Medulla oblongata (tissue), 1 donor: ENCODE data around the gene PALD1.
"Not testable (repeated sequence)": the region's sequence is repeated elsewhere in the genome, so short reads cannot be mapped to it uniquely, and the experiment has no call there.

Experiments used
- DNase-seq: peaks from one replicate; pipeline ENCODE4 v3.0.0-alpha.2; 2015; ENCODE audit errors: extremely low spot score

PALD1 gene

DNA sequence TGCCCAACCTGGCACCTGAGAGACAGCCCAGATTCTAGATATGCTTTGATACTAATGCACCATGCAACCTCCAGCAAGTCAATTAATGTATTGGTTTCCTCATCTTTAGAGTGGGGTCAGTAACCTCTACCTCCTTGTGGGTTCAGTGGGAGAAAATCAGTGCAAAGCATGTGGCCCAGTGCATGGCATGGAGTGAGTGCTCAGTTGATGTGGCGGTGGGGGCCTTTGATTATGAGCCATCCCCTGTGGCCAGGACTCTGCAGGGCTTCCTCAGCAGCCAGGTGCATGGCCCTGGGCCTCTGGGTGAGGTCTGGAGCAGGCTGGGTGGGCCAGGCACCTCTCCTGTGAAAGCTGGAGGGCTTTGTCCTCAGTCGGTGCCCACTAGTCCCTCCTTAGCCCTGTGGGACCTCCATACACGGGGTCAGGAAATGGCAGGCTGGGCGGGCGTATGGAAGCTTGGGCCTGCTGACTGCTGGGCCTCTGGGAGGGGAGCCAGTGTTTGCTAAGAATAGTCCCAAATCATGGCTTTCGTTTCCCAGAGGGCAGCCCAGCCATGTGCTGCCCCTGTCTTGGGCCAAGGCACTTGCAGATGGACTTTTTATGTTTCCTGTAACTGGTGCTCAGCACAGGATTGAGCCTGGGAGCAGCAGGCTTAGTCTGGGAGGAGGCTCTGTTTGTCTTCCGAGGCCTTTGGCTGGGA is 3.4 kb downstream of the PALD1 start:
- DNase-seq: peak; percentile 80

DNA sequence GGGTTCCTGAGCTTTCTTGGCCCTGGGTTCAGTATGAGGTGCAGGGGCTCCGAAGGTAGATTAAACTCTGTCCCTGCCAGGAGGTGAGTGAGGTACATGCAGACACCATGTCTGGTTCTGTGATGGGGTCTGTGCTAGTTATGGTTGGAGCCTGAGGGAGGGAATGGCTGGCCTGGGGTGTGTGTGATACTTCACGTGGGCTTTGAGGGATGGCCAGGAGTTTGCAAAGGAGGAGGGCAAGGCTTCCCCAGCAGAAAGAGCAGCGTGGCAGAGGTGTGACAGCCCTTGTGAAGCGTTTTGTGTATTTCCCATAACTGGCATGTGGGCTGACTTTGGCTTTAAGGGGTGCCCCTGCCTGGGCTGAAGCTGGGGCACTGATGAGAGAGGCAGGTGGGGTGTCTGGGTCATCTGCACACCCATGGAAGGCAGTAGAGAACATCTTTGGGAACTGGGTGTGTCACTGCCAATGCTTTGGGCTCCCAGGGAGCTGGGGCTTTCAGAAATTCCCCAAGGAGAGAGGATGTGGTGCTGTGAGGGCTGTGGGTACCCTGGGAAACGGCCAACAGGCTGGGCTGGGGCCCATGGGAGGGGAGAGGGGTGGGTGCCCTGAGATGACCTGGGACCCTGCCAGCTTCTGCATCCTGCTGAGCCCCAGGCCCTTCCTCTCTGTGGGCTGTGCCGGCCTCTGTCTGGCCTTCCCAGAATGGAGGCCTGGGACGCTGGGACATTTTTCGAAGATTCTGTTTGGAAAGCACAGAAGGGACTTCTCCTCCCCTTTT is 4.6 kb downstream of the PALD1 start:
- DNase-seq: no peak

DNA sequence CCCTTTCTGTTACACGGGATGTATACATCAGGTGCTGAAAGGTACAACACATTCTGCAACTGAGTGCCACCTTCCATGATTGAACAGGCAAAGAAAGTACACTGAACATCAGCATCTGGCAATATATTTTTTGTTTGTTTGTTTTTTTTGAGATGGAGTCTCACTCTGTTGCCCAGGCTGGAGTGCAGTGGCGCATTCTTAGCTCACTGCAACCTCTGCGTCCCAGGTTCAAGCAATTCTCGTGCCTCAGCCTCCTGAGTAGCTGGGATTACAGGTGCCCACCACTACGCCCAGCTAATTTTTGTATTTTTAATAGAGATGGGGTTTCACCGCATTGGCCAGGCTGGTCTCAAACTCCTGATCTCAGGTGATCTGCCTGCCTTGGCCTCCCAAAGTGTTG is 5.3 kb downstream of the PALD1 start:
- DNase-seq: not testable (repeated sequence)

DNA sequence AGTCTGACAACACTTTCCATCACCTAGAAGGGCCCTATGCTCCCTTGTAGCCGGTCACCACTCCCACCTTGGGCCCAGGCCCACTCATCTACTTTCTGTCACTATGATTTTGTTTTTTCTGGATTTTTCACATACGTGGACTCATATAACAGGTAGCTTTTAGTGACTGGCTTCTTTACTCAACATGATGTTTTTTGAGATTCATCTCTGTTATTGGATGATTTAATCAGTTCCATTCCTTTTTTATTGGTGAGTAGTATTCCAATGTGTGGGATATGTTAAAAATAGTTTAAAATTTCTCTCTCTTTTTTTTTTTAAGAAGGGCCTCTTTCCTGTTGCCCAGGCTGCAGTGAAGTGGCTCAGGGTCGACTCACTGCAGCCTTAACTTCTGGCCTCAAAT is 9.3 kb downstream of the PALD1 start:
- no peak for DNase-seq

DNA sequence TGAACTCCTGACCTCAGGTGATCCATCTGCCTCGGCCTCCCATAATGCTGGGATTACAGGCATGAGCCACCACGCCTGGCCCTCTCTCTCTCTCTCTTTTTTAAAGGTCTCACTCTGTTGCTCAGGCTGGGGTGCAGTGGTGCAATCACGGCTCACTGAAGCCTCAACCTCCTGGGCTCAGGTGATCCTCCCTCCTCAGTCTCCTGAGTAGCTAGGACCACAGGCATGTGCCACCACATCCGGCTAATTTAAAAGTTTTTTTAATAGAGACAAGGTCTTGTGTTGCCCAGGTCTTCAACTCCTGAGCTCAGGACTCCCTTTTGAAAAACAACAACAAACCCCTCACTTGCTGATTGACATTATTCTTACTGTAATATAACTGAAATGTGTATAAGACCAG is 11.6 kb downstream of the PALD1 start:
- DNase-seq: no peak

DNA sequence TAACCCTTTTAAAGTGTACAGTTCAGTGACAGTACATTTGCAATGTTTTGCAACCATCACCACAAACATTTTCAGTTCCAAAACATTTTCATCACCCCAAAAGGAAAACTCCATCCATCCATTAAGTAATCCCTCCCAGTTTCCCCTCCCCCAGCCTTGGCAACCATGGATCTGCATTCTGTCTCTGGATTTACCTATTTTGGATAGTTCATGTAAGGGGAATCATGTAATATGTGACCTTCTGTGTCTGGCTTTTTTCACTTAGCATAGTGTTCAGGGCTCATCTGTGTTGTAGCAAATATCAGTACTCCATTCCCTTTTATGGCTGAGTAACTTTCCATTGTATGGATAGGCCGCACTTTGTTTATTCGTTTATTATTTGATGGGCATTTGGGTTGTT is 13.0 kb downstream of the PALD1 start:
- no peak for DNase-seq

DNA sequence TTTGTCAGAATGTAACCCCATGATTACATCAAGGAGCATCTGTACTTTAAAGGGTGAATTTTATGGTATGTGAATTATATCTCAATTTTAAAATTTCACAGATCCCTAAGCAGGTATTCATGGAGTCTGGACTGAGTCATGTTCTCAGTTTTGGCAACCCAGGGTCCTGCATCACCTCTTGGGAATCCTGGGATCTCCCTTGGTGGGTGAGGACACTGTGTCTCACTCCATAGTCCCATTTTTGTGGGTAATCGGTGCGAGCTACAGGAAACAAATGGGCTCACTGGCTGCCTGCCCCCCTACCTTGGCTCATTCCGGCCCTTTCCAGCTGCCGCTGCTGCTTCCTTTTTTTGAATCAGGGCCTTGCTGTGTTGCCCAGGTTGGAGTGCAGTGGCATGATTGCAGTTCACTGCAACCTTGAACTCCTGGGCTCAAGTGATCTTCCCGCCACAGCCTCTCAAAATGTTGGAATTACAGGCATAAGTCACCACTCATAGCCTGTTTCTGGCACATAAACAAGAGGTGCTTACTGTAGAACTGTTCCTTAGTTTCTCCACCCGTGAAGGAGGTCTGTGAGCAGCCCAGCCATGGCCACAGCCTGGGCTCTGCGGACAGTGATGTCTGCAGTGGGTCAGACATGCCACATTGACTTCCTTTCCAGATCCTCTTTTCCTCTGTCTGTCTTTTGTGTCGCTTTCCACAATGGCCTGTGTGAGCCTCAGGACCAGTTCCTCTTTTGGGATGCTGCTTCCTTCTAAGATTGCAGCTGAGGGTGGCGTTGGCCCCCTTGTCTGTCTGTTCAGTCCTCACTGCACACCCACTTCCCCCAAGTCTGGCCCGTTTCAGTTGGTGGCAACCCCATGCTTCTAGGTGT is 14.5 kb downstream of the PALD1 start:
- DNase-seq: peak; percentile 81

DNA sequence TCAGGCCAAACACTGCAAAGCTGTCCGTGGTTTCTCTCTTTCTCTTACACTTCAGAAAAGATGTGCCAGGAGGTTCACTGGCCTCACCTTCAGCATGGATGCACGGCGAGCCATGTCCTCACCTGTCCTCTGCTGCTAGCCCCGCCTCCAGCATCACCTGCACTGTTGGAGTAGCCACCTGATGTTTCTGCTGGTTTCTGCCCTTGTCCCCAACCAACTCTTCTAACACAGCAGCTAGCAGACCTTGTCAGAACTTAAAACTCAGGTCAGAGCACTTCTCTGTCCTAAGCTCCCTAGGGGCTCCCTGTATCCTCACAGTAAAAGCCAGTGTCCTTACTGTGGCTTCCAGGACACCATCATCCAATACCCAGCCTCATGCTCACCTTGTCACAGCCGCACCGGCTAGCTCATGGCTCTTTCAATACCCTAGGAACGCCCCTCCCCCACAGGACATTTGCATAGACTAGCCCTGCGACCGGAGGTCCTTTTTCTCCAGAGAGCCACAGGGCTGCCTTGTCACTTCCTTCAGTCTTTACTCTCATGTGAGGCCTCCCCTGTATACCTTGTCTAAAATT is 15.2 kb downstream of the PALD1 start:
- no peak for DNase-seq

DNA sequence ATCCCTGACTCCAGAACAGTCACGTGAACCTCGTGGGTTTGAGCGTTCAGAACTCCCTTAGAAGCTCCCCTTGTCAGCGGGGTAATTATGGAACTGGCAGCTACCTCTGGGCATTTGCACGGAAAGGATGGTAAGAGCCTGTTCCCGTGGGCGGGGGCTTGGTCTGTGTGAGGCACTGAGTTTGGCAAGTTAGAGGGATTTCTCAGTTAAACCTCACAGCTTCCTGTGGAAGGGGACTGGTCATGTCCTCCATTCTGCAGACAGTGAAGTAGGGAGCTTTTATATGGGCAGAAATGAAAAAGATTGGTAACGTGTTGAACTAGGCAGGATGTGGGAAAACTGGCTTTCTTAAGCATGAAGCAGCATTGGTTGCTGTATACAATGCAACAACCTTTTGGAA is 16.0 kb downstream of the PALD1 start:
- DNase-seq: no peak

DNA sequence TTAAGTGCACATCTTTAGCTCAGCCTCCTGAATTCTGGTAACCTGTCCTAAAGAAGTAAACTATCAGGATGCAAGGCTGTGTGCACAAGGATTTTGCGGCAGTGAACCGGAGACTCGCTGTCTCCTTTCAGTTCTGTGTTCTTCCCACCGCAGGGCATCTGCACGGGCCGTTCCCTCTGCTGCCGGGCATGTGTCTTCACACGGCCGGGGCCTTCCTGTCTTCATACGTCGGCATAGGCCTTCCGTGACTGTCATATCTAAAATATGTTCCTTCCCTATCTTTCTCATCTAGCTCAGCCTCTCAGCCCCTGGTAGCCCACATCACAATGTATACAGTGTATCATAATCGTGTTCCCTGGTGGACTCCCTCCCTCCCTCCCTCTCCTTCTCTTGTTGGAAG is 16.4 kb downstream of the PALD1 start:
- DNase-seq: peak; percentile 67

DNA sequence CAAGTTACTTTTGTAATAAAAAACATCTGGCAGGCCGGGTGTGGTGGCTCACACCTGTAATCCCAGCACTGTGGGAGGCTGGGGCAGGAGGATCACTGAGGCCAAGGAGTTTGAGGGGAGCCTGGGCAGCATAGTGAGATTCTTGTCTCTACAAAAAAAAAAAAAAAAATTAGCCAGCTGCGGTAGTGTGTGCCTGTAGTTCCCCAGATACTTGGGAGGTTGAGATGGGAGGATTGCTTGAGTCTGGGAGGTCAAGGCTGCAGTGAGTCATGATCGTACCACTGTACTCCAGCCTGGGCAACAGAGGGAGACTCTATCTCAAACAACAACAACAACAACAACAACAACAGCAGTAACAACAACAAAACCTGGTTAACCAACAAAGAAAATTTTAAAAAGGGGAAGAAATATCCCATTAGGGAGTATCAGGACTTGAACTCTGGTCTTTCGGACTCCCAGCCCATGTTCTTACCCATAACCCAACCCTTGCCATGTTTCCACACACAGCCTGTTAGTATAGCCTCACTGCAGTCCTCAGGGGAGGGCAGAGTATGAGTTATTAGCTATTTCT is 17.2 kb downstream of the PALD1 start:
- no peak for DNase-seq

DNA sequence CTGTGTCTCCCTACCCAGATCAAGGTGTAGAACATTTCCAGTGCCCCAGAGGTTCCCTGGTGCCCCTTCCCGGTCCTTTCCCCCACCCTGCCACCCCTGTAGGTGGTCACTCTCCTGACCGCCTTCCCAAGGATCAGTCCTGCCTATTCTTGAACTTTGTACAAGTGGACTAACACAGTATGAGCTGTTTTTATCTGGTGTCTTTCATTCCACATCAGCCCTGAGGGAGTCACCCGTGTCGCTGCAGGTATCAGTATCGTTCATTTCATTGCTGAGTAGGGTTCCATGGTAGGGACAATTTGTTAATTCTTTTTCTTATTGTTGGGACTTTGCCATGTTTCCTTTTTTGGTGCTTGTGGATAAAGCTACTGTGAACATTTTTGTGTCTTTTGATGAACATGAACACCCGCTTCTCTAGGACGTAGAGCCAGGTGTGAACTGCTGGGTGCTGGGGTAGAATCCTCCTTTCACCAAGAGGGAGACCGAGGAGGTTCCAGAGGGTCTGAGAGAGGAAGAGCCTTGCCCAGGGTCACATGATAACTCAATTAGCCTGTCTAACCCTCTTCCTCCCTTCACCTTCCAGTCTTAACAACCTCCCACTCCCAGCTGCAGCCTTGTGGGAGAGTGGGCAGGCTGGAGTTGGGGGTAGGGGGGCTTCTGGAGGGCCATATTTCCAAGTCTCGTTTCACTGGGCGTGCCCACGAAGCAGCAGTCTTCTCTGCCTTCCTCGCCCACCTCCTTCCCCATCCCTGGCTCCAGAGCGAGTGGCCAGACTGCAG is 18.0 kb downstream of the PALD1 start:
- no peak for DNase-seq

DNA sequence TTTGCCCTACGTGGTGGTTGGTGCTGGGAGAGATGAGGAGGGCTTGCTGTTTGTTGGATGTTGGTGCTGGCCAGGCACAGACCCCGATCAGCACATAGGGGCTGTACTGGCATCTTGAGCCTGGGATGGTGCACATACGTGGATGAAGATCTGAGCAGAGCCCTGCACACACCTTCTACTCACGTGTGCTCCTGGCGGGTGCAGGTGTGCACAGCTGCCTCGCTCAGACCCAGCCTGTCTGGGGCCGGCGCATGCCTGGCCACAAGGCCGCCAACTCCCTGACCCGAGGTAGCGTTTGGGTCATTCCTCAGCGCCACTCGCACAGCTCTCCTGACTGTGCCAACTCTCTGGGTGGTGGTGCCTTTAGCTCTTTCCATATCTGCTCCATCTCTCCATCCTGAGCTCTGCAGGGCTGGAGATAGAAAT is 18.6 kb downstream of the PALD1 start:
- DNase-seq: no peak

DNA sequence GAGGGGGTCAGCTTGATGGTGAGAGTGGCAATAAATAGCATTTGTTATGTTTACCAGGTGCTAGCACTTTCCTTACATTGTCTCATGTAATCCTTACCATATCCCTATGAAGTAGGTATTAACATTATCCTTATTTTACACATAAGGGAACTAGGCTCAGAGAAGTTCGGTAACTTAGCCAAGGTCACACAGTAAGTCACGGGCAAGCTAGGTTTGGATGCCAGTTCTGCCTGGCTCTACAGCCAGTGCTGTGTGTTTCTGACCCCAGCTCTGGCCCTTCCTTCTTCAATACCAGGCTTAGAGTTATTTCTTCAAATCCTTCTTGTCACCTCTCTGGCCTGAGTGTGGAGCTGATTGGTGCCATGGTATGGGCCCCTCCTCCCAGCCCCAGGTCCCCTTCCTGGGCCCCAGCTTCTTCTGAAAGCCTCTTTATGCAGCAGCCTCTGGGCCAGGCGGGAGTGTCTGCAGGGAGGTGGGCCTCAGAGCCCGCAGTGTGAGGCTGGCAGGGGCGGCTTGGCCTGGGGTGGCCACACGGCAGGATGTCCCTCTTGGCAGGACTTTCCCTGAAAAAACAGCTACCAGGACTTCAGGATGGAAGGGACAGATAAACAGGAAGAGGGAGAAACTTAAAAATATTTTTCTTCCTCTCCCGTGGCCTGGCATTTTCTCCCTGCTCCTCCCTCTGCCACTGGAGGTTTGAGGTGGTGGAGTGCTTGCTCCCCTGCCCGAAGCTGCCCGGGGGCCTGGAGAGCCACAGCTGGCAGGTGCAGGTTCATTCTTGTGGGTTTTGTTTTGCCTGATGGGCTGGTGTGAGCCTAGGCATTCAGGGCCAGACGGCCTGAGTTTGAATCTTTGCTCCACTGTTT is 20.6 kb downstream of the PALD1 start:
- DNase-seq: no peak

DNA sequence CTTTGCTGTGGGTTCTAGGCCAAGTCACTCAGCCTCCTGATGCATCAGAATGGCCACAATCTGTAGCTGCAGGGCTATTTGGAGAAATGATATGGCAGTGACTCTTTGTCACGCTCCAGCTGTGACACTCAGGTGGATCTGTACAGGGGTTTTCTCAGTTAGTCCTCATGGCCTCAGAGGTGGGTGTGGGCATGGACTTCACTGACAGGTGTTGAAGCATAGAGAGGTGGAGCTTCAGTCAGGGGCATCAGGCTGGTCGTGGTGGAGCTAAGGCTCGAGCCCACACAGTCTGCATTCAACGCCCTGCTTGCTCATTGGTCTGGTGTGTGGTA is 21.2 kb downstream of the PALD1 start:
- no peak for DNase-seq

DNA sequence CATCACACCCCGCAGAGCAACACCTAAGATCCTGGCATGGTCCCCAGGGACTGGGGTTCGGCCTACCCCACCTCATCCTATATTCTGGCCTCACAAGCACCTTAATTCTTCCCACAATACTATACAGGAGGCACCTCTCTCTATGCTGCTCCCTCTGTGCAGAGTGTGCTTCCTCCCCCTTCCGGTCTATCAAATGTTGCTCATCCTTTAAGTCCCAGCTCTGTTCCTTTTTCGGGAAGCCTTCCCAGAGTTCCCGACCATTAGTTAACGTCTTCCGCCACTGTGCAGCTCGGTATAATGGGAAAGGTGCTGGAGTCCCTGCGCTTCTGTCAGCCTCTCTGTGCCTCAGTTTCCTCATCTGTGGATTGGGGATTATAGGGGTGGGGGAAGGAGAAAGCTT is 21.8 kb downstream of the PALD1 start:
- no peak for DNase-seq

DNA sequence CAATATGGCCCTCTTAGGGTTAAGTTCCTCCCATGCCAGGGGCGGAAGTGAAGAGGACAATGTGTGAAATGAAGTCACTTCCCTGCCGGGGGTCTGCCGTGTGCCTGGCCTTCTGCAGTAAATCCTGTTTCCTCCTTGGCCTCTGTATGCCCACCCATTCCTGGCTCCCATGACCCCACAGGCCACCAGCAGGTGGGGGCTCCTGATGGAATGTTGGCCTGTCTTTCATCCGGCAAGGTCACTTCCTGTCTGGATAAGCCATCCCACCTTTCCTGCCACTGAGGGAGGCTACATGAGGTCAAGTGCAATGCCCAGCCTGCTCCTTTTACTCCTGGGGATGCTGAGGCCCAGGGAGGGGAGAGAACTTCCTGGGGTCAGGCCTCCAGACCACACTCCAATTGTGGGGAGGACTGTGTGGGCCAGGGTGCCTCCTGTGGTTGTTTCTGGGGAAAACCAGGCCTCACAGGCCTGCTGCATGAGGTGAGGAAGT is 22.3 kb downstream of the PALD1 start:
- no peak for DNase-seq

DNA sequence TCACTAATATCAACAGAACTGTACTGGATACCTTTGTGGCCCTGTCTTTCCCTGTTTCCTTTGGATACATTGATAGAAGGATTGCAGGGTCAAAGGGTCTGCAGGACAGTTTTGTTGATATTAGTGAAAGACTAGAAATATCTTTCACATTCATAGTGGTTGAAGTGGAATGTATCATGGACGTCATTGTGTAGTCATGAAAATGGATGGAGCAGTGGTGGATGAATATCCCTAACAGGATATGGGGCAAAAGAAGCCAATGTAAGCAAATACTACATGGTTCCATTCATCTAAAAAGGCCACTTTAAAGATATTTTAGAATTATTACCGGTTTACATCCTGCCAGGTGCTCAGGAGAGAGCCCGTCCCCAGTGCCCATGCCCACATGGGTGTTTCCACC is 23.8 kb downstream of the PALD1 start:
- DNase-seq: no peak

DNA sequence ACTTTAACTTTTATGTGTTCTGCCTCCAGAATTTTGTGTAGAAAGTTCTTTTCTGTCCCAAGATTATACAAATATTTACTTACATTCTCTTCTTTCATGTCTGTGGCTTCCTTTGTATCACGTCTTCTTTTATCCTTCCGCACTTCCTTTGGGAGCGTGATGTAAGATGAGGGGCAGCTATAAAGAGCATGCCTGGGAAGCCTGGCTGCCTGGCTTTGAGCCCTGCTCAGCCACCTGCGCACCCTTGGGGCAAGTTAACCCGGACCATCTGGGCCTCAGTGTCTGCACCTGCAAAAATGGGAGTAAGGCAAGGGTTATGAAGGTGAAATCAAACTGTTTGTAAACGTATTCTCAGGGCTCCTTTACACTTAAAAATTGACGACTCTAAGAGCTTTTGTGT is 25.2 kb downstream of the PALD1 start:
- no peak for DNase-seq
